PFSK-1 (cell line): ENCODE measurements around the gene DEPDC1B.

ENCODE experiments used
- FOXP2 ChIP-seq: optimal IDR thresholded peaks from 2 replicates; pipeline ENCODE3; 2011; ENCODE audit warnings: borderline replicate concordance, control low read depth, inconsistent platforms; ENCODE audit not compliant: insufficient read depth; ENCODE audit errors: extremely low read length, extremely low read depth
- POLR2AphosphoS5 ChIP-seq: IDR thresholded peaks from 2 replicates; pipeline ENCODE4 v1.6.1; 2012; ENCODE audit warnings: low read depth, mild to moderate bottlenecking, control low read depth, low read length, moderate library complexity
- REST ChIP-seq, 2 experiments: IDR thresholded peaks; 2 replicates each; pipeline versions ENCODE4 v1.6.1 to v1.8.0; 2011 to 2012; ENCODE audit warnings: low read depth in 2 of 2, low read length in 2 of 2, control low read depth in 1 of 2, inconsistent platforms in 1 of 2, mild to moderate bottlenecking in 1 of 2, moderate library complexity in 1 of 2; ENCODE audit not compliant: insufficient read depth in 1 of 2
- SIN3A ChIP-seq: IDR thresholded peaks from 2 replicates; pipeline ENCODE4 v1.6.1; 2012; ENCODE audit warnings: mild to moderate bottlenecking, low read length, moderate library complexity, borderline replicate concordance; ENCODE audit not compliant: insufficient read depth
- TAF1 ChIP-seq: IDR thresholded peaks from 2 replicates; pipeline ENCODE4 v1.6.1; 2012; ENCODE audit warnings: low read length, control low read depth, borderline replicate concordance; ENCODE audit not compliant: insufficient read depth

Gene DEPDC1B

GRCh38 chr5:60738933-60739332, 39.0 kb upstream of the DEPDC1B start:
- TF ChIP-seq SIN3A, result no peak
- TF ChIP-seq TAF1, result no peak
- TF ChIP-seq FOXP2, result no peak
- TF ChIP-seq REST (IDR thresholded peaks at IDR 0.05; ENCODE audit: insufficient read depth in 1 of 2, low read depth in 2 of 2, low read length in 2 of 2), result no peak
- TF ChIP-seq POLR2AphosphoS5, result no peak

- TF ChIP-seq SIN3A (no peak), POLR2AphosphoS5 (no peak), TAF1 (no peak), REST (IDR thresholded peaks at IDR 0.05; ENCODE audit: insufficient read depth in 1 of 2, low read depth in 2 of 2, low read length in 2 of 2) (no peak), FOXP2 (no peak)
Measured at GRCh38 chr5:60738461-60738860, 38.5 kb upstream of the DEPDC1B start.

GRCh38 chr5:60727033-60727679, 27.2 kb upstream of the DEPDC1B start:
- no peak for TF ChIP-seq REST (IDR thresholded peaks at IDR 0.05; ENCODE audit: insufficient read depth in 1 of 2, low read depth in 2 of 2, low read length in 2 of 2)
- no peak for TF ChIP-seq FOXP2
- TF ChIP-seq POLR2AphosphoS5, result no peak
- TF ChIP-seq SIN3A, result no peak
- TF ChIP-seq TAF1, result no peak

- TF ChIP-seq POLR2AphosphoS5 (no peak), FOXP2 (no peak), REST (IDR thresholded peaks at IDR 0.05; ENCODE audit: insufficient read depth in 1 of 2, low read depth in 2 of 2, low read length in 2 of 2) (no peak), SIN3A (no peak), TAF1 (no peak)
Measured at GRCh38 chr5:60724126-60724525, 24.2 kb upstream of the DEPDC1B start.

GRCh38 chr5:60722416-60722815, 22.4 kb upstream of the DEPDC1B start:
- TF ChIP-seq TAF1 (no peak), FOXP2 (no peak), SIN3A (no peak)
